Fibroblast of skin of scalp (primary cell): ENCODE data around the gene UTS2R.
A peak's percentile ranks its signal among the peaks of the same experiment; 100 is the strongest.

Experiments used
- DNase-seq: peaks from one replicate; pipeline ENCODE4 v3.0.0-alpha.2; 2013

Gene UTS2R

GRCh38 chr17:82390015-82390859 lies 18.7 kb downstream of the UTS2R start:
- no peak for DNase-seq

- no peak for DNase-seq
Measured at GRCh38 chr17:82390860-82391435, 19.4 kb downstream of the UTS2R start.

GRCh38 chr17:82391496-82392066 lies 20.0 kb downstream of the UTS2R start:
- DNase-seq = no peak

DNA sequence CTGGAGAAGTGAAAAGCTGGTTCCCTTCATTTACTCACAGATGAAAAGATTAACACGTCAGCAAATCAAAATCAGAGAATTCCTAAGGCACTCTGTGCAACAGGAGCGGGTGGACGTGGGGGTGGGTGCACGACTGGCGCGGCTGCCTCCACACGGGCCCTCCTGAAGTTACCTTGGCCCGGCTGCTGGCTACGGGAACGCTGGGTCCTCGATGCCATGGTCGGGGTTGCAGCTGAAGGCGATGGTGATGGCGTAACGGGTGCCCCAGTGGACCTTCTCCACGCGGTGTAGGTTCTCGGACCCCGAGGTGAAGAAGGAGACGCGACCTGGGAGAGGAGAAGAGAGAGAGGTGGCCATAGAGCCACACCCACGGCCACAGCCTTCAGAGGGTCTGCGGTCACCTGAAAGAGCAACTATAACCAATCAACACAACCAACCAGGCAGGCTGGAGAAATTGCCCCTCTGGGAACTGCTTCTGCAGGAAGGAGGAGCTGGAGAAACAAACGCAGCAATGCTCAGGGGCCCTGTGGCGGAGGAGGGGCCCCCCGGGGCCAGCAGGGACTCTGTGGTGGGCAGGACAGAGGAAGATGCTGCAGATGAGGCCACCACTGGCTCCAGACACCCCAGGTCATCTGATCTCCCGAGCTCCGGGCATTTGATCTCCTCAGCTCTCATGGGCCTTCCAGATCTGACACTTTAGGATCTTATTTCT lies 20.8 kb downstream of the UTS2R start:
- DNase-seq = no peak

DNA sequence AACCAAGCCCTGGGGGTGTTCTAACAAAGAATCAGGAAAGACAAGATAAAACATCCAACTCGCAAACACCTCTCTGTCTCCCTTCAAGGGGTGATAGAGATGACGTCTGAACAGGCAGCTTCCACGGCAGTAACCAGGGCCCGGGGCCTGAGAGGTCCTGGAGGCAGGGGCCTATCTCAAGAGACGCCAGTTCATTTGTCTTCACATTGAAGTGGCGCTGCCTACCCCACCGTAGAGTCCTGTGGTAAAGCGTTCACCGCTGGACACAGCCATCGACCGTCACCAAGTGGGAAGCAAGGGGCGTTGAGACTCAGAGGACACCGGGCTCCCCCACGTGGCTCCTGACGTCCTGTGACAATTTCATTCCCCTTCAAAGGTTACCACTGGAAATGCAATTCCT lies 21.4 kb downstream of the UTS2R start:
- DNase-seq = no peak

DNA sequence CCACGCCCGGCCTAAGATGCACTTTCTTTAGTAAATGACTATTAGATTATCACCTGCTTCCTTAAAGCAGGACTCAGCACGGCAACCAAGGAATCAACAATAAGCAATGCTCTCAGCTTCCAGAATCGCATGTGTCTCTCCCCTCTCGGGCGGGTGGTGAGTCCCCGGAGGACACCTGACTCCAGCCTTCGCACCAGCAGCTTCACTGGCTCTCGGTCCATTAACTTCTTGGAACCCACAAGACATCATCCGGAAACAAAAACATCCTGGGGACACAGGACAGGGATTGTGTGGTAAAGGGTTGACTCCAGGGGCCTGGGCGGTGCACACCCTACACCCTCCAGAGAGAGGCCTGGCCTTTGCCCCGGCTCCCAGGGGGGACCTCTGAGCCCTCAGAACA lies 22.7 kb downstream of the UTS2R start:
- no peak for DNase-seq

DNA sequence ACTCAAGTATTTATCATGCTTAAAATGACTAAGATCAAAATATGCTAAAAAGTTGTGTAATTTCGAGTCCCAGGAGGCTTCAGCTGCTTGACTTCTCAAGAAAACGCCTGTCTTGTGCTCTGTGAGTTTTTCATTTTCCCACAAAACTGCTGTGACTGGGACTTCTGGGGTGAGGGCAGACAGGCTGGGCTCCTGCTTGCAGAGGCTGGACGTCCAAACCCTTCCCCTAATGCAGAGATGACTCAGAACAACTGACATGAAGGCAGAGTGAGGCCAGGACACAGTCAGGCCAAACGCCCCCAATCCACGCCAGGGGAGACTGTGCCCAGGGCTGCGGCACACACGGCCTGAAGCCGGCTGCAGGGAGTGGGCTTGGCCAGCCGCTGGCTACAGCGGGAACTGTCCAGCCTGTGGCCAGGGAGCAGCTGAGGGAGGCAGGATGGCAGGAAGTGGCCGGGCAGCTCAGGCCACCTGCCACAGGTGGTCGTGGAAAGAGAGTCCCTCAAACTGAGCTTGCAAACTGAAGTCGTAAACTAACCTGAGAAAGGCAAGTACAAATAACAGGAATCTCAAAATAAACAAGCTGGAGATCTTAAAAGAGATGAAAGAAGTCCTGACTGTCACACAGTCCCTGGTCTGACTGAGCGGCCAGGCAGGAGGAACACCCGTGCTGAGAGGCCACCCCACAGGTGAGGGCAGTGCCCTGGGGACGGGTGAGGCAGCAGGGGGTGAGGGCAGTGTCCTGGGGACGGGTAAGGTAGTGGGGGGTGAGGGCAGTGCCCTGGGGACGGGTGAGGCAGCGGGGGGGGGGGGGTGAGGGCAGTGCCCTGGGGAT lies 25.3 kb downstream of the UTS2R start:
- peak; percentile 99 for DNase-seq

- no peak for DNase-seq
Measured at GRCh38 chr17:82397449-82398335, 26.1 kb downstream of the UTS2R start.

GRCh38 chr17:82399041-82399441 lies 27.5 kb downstream of the UTS2R start:
- DNase-seq = peak; percentile 93

GRCh38 chr17:82399601-82400101 lies 28.1 kb downstream of the UTS2R start:
- DNase-seq = no peak

GRCh38 chr17:82400206-82400605 lies 28.6 kb downstream of the UTS2R start:
- DNase-seq = peak; percentile 42

GRCh38 chr17:82400830-82401229 lies 29.3 kb downstream of the UTS2R start:
- DNase-seq = peak; percentile 48

- DNase-seq = no peak
Measured at GRCh38 chr17:82402865-82403264, 31.3 kb downstream of the UTS2R start.

DNA sequence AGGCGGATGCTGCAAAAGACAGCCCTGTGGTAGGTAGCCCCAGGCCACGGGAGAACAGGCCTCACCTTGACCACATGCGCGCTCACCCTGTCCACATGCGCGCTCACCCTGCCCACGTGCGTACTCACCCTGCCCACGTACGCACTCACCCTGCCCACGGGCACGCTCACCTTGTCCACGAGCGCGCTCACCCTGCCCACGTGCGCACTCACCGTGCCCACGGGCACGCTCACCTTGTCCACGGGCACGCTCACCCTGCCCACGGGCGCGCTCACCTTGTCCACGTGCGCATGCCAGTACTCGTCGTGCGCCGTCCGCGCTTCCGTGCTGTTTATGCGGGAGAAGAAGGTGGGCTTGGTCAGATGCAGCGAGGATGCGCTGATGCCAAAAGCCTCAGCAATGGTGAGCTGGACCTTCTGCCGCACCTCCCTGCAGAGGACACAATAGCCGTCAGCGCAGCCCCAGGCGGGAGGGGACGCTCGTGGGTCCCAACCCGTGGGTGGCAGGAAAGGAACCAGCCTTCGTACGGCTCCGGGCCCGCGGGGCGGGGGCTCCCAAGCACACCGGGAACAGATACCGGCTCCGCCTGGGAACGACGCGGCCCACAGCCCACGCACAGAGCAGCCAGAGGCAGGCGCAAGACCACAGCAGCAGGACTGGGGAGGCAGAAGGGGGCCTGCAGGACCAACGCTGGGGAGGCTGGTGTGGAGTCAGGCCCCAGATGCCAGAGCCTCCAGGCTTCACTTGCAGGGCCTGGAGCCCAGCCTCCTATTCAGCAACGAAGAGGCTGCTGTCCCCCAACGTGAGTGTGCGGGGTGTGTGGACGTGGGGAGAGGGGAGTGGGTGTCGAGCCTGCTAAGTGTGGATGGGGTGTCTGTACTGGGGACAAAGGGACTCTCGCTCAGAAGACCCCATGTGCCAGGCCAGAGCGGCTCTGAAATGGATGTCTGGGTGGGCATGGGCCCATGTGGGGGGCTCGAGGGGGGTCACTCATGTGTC lies 32.4 kb downstream of the UTS2R start:
- DNase-seq = no peak

DNA sequence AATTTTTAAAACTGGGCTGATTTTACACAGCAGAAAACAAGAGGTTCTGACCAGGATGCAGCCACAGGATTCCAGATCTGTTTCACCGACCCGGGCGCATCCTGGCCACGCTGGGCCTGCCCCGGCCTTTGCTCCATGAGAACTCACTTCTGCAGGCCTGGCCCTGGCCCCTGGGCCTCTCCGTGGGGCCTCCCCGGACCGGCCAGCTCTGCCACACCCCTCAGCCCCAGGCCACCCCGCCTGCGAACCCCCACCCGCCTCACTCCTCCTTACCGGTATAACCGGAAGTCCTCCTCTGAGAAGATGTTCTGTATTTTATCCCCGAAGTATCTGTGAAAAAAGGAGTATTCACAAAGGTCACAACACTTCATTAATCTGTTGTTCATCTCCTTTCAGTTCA lies 33.5 kb downstream of the UTS2R start:
- DNase-seq = no peak

- no peak for DNase-seq
Measured at GRCh38 chr17:82406131-82406671, 34.6 kb downstream of the UTS2R start.

GRCh38 chr17:82407255-82407654 lies 35.7 kb downstream of the UTS2R start:
- DNase-seq = peak; percentile 31

DNA sequence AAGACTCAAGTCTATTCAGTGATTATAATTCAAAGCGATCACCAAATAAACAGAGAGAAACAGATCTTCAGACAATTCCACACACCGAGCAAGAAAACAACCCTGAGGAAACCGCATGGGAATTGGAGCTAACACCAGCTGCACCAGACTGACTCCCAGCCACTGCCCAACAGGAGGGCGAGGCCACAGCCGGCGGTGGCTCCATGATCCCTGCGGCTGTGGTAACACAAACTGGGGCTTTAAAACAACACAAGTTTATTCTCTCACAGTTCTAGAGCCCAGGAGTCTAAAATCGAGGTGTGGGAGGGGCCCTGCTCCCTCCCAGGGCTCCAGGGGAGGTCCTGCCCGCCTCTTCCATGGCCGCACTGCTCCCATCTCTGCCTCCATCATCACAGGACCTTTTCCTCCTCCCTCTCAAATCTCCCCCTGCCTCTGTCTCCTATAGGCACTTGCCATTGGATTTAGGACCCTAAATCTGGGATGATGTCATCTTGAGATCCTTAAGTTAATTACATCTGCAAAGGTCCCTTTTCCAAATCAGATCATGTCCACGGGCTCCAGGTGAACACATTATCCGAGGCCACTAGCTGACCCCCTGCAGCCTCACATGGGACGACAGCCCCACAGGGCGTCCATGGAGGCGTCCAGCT lies 36.8 kb downstream of the UTS2R start:
- peak; percentile 29 for DNase-seq

- no peak for DNase-seq
Measured at GRCh38 chr17:82408938-82409318, 37.4 kb downstream of the UTS2R start.
